NCI-H187 (cell line): Measurements from ENCODE around the gene ITPR3.
"Not testable (repeated sequence)": the region's sequence is repeated elsewhere in the genome, so short reads cannot be mapped to it uniquely, and the experiment has no call there.

Source experiments
- DNase-seq, 2 experiments: peaks; one replicate each; lab custom pipeline; 2025; lab: John Stamatoyannopoulos, UW

ITPR3 gene

GRCh38 chr6:33613795-33614168 lies 7.3 kb upstream of the ITPR3 start:
- no peak for DNase-seq

GRCh38 chr6:33616113-33616512 lies 5.0 kb upstream of the ITPR3 start:
- no peak for DNase-seq

DNA sequence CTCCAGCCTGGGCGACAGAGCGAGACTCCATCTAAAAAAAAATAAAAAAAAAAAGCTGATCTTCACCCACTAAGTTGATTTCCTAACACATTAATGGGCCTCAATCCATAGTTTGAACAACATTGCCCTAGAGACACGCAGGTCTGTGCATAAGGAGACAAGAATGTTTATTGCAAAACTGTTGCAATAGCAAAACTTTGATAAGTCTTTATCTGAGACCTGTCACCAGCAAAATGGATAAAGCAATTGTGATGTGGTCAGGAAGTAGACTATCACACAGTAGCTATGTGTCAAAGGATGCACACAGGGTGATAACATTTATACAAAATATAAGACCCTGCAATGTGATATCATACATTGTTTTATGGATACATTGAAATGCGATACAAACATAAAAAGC lies 4.2 kb upstream of the ITPR3 start:
- no peak for DNase-seq

- no peak for DNase-seq
Observed at GRCh38 chr6:33619166-33619840, 1.8 kb upstream of the ITPR3 start.

DNA sequence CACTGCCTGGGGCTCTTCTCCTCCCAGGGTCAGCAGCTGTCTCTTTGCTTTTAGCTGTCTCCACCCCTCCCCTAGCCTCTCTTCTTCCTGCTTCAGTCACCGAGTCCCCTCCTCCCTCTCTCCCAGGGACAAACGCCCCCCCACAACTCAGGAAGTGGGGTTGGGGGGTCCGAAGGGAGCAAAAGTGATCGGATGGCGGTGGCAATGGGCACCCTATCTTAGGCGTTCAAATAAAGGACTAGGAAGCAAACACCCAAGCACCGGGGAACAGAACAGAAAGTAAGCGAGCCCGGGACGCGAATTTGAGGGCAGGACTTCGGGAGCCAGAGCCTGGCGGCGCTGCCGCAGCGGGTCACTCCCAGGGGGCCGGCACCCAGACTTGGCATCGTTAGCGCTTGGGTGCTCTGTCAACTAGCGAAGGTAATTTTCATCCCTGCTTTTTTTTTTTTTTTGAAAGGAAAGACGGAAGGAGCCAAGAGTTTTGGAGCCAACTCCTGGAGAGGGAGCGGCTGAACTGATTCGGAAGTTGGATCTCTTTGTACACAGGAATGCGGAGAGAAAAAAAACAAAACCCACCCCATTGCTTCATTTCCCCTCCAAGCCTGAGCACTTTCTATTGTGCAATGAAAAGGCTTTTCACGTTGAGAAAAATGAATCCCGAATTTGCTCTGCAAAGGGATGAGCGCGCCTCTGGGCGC lies 815 bp upstream of the ITPR3 start:
- DNase-seq, result no peak

GRCh38 chr6:33621711-33622388 lies 728 bp downstream of the ITPR3 start:
- DNase-seq, result peak; percentile 18 to 53

DNA sequence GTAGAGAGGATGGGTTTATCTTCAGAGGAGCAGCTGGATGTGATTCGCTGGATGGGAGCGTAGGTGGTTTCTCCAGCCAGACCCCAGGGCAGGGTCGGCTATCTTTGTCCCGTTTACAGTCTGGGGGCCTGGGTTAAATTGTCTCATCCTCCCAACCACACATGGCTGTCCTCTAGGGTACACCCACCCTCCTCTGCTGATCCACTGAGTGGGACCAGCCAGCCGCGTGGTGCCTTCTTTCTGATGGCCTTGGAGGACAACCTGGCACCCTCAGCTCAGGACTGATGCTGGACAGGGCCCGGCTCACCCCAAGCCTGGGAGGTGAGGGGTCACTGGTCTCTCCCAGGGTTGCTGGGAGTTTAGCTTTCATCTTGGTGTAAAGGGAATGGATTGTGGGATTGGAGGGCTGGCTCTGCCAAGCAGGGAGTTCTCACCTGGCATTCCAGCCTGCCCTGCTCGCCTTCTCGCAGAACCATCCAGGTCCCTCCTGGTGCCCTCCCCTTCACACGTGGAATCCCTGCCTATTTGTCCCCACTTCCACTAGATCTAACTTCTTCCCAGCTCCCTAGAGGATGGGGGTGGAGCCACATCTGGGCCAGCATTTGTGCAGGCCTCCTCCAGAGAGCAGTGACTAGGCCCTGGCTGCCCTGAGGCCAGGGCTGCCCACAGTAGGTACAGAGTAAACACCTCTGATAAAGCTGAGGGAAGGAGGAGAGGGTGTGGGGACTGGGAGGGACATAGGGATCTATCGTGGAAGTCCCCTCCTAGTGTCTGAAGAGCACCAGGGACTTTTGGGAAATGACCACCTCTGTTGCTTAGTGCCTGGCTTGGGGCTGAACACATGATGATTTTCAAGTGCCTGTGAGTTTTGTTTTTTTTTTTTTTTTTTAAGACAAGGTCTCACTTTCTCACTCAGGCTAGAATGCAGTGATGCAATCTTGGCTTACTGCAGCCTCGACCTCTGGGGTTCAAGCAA lies 1.6 kb downstream of the ITPR3 start:
- no peak for DNase-seq

DNA sequence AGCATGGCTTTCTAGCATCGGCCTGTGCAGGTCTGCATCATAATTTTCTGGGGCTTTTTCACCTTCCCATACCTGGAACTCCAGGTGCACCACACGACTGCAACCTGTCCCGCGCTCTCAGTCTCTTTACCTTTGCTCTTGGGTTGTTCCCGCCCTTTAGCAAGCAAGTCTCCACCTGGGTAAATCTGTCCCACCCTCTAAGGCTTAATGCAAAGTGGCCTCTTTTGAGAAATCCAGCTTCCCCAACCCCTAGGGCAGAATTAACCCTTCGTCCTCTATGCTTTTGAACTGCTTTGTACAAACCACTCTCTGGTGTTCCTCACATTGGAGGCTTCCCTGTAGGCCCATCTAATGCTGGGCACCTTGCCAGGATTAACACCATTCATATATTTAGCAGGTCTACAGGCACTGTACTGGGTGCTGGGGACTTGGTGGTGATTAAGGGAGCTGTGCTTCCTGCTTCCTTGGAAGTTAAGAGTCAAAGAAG lies 2.8 kb downstream of the ITPR3 start:
- no peak for DNase-seq

DNA sequence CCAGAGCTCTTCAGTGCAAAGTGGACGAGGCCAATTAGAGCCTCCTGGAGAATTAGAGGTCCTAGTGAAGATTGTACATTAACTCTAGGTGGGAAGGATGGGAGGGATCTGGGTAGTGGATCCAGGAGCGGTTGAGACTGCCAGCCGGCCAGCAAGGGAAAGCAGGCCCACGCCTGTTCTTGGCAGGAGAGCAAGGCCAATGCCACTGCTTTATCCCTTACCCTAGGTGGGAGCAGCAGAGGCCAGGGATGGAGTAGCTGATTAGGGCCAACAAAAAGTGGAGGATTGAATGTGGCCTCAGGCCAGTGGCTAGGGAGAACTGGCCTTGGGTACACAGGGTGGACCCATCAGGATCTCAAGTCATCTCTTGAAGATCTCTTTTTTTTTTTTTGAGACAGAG lies 3.7 kb downstream of the ITPR3 start:
- DNase-seq, result no peak

- no peak for DNase-seq
Observed at GRCh38 chr6:33627876-33628275, 6.8 kb downstream of the ITPR3 start.

DNA sequence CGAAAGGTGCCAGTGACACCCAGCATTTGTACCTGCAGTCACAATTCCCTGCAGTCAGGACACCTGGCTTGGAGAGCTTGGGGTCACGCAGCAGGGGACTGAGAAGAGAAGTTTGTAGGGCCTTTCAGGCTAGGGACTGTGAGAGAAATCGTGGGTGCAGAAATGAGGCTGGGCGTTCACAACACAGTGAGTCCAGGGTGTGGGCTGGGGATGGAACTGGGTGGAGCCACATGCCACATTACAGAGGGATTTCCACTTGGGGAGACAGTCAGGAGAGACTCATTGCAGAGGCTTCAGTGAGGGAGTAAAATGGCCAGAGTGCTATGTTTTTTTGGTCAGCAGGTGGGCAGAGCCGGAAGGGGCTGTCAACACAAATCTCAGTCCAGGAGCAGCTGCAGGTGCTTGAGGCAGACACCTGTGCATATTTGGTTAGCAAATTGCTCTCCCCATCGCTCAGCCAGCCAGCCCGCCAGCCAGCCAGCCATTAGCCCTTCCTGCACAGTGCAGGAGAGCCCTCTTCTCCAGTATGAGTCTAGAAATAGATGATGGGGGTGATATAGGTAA lies 7.4 kb downstream of the ITPR3 start:
- peak; percentile 45 to 82 for DNase-seq

DNA sequence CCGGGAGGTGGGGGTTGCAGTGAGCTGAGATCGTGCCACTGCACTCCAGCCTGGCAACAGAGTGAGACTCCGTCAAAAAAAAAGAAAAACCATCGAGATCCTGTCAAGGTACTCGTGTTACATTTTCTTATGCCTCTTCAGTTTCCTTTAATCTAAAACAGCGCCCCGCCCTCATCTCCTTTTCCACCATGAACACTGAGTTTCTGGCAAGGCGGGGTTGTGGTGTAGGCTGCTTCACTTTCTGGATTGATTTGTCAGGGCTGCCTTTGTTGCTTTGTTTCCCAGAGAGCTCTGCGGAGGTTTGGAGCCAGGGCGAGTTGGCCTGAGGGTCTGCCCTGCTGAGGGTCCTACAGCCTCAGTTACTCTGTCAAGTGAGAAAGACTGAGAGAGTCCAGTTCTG lies 8.9 kb downstream of the ITPR3 start:
- peak in 1 of 2 experiments; percentile 61 for DNase-seq

DNA sequence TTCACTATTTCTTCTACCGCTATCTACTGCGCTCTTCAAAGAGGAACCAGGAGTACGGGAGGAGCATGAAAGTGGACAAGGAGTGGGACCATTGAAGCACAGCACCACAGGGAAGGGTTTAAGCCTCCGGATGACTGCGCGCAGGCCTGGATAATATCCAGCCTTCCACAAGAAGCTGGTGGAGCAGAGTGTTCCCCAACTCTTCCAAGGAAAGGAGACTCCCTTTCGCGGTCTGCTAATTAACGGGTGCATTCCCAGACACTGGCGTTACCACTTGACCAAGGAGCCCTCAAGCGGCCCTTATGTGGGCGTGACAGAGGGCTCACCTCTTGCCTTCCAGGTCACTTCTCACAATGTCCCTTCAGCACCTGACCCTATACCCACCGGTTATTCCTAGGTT lies 10.4 kb downstream of the ITPR3 start:
- DNase-seq, result not testable (repeated sequence)

DNA sequence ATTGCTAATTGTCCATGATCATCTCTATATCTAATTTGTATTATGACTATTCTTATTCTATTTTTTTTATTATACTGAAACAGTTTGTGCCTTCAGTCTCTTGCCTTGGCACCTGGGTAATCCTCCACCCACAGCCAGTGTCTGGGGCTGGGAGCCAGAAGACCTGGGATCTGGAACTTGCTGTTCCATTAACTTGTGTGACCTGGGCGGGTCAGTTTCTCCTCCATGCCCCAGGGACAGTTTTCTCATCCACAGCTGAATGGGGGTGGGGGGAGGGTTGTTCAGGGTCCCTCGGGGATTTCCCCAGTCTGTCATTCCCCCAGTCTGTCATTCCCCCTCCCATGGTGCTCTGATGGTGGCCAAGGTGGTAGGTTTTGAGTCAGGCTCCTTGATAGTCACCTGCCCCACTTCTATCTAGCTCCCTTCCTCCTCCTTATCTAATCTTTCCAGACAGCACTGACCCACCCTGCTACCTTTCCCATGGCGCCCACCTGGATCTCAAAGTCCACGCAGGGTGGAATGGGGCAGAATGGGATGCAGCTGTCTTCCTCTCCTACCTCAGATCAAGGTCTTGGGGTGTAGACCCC lies 10.9 kb downstream of the ITPR3 start:
- no peak for DNase-seq

GRCh38 chr6:33632558-33633039 lies 11.5 kb downstream of the ITPR3 start:
- no peak for DNase-seq

DNA sequence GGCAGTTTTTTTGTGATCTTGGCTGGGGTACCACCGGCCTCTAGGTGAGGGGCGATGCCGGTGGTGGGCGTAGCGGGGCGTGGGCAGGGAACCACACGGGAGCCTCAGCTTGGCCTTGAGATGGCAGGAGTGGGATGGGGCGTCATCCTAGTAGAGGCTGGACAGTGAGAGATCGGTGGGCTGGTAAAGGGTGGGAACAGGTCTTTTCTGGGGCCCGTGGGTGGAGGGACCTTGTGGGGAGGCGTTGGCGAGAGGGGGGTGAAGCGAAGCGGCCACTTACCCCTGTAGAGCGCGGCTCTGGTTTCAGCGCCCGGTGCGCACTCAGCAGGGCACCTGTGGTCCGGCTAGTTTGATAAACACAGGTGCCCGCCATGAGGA lies 12.0 kb downstream of the ITPR3 start:
- no peak for DNase-seq

DNA sequence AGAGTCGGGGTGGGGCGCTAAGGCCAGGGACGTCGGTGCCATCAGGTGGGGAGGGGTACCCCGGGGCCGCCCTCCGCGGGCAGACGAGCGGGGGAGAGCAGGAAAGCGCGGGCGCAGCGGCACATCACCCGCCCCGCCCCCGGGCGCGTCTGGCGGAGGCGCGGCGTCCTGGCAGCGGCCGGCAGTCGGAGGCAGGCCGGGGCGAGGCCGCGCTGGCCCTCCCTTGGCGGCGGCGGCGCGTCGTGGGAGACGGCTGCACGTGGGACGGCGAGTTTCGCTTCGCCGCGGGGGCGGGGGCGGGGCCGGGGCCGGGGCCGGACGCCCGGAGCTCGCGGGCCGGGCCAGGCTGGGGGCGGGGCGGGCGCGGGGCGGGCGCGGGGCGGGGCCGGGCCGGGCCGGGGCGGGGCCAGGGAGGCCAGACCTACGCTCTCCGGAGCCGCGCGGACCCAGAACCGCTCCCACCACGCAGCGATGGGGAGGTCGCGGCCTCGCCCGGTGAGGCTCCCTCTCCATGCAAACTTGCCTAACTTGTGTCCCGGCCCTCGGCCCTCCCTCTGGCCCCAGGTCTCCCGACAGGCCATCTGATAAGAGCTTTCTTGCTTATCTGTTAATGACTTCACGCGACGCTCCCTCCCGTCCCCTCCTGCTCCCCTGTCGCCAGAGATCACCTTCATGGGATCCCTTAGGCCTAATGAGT lies 12.5 kb downstream of the ITPR3 start:
- peak; percentile 11 to 13 for DNase-seq

DNA sequence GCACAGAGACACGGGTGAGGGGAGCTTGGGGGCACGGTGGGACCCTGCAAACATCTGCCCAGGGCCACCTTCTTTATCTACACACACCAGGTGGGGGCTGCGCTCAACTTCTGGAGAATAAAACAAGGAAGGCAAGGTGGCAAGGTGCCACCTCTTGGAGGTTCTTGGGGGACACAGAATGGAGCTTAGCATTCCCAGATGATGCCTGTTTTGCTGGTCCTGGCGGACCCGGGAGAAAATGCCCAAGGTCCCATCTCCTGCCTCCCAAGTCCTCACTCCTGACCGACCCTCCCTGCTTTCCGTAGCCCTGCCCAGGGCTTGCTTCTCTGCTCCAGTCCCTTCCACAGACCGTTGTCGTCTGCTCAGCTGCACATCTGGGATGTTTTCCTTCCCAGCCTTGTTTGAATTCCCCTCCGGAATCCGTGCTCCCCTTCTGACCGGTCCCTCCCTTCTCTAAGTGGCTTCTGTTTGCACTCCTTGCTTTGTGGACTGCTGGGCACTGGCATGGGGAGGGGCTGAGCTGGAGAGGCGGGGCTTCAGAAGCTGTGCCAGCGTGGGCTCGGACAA lies 13.1 kb downstream of the ITPR3 start:
- DNase-seq, result no peak

DNA sequence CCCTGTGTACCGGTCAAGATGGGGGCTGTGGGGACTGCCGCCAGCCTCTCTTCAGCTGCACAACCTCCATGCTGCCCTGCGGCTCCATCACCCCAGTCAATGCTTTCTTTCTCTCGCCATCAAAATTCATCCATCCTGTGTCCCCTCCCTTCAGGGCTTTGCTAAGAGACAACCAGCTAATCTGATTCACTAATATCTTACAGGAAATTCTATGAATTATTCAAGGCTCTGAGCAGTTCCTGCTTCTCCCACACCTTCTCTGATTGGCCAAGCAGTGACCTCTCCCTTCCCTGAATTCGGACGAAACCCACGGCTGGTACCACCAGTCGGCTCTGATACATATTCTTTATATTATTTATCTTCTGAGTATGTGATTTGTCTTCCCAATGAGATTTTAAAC lies 13.8 kb downstream of the ITPR3 start:
- DNase-seq, result no peak

- DNase-seq, result no peak
Observed at GRCh38 chr6:33636655-33637054, 15.5 kb downstream of the ITPR3 start.
